RPMI8226 (cell line): ENCODE measurements around the gene CYBRD1.

Experiments
- DNase-seq: peaks from one replicate; pipeline ENCODE4 v3.0.0-alpha.2; 2015

Gene CYBRD1

GRCh38 chr2:171557363-171557762 is 35.1 kb downstream of the CYBRD1 start:
- DNase-seq: no peak

GRCh38 chr2:171563301-171563700 is 41.0 kb downstream of the CYBRD1 start:
- no peak for DNase-seq

- no peak for DNase-seq
These were observed 42.2 kb downstream of the CYBRD1 start for GRCh38 chr2:171564463-171564862.

GRCh38 chr2:171566057-171566456 is 43.8 kb downstream of the CYBRD1 start:
- DNase-seq: no peak

- no peak for DNase-seq
These were observed 44.5 kb downstream of the CYBRD1 start for GRCh38 chr2:171566753-171567152.

- DNase-seq: no peak
These were observed 45.8 kb downstream of the CYBRD1 start for GRCh38 chr2:171568089-171568488.

GRCh38 chr2:171571721-171572120 is 49.4 kb downstream of the CYBRD1 start:
- no peak for DNase-seq

GRCh38 chr2:171574149-171574795 is 52.0 kb downstream of the CYBRD1 start:
- peak; percentile 81 for DNase-seq

GRCh38 chr2:171575606-171576005 is 53.3 kb downstream of the CYBRD1 start:
- DNase-seq: no peak

- no peak for DNase-seq
These were observed 56.0 kb downstream of the CYBRD1 start for GRCh38 chr2:171578127-171578803.

- no peak for DNase-seq
These were observed 57.2 kb downstream of the CYBRD1 start for GRCh38 chr2:171579481-171579880.

- no peak for DNase-seq
These were observed 61.3 kb downstream of the CYBRD1 start for GRCh38 chr2:171583566-171583965.

- DNase-seq: no peak
These were observed 61.7 kb downstream of the CYBRD1 start for GRCh38 chr2:171584001-171584400.

- DNase-seq: no peak
These were observed 64.9 kb downstream of the CYBRD1 start for GRCh38 chr2:171587132-171587531.

GRCh38 chr2:171587567-171587966 is 65.3 kb downstream of the CYBRD1 start:
- DNase-seq: no peak

- no peak for DNase-seq
These were observed 67.8 kb downstream of the CYBRD1 start for GRCh38 chr2:171590116-171590515.

- DNase-seq: peak; percentile 15
These were observed 69.8 kb downstream of the CYBRD1 start for GRCh38 chr2:171592036-171592555.

- DNase-seq: no peak
These were observed 73.2 kb downstream of the CYBRD1 start for GRCh38 chr2:171595456-171595855.

GRCh38 chr2:171595896-171596295 is 73.6 kb downstream of the CYBRD1 start:
- DNase-seq: no peak

GRCh38 chr2:171598713-171599319 is 76.5 kb downstream of the CYBRD1 start:
- DNase-seq: peak; percentile 75

GRCh38 chr2:171600126-171600525 is 77.9 kb downstream of the CYBRD1 start:
- no peak for DNase-seq

GRCh38 chr2:171602352-171602751 is 80.1 kb downstream of the CYBRD1 start:
- no peak for DNase-seq
